Measurements from ENCODE around the gene C10orf90.

Gene C10orf90

DNA sequence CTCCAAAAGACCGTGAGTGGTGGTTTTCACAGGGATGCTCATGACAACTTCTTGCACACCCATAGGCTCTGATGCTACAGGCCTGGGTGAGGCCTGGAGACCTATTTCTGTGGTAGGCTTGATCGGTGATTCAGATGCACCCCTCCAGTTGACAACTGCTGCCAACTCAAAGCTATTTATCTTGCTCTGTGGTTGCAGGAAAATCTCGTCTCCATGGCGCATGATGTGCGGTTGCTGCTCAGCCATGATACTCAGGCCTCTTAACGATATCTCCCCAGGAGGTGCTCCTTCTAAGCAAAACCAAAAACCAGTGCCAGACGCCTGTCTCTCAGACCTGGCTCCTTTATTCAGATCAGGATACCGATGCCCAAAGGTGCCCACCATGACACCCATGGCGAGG is 31.4 kb downstream of the C10orf90 start:
- in situ Hi-C loops (cut with HindIII; ENCODE audit: low sequenced_read_pairs) = no loop called here

DNA sequence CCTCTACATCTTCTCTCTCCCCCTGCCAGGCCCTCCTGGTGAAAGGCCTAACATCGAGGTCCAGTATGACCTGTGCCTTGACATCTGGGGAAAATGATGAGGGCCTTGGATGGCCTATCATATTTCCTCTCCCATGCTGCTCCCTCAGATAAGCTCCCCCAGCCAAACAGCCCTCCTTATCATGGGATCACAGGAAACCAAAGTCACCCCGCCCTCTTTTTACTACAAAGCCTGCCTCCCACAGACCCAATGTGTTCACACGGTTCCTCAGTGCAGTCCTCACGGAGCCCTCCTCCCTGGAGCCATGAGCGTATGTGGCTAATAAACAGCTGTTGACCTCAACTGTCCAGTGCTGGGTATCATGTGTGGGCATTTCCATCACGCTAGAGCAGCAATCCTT is 32.0 kb downstream of the C10orf90 start:
- in situ Hi-C loops (cut with HindIII; ENCODE audit: low sequenced_read_pairs) = no loop called here

DNA sequence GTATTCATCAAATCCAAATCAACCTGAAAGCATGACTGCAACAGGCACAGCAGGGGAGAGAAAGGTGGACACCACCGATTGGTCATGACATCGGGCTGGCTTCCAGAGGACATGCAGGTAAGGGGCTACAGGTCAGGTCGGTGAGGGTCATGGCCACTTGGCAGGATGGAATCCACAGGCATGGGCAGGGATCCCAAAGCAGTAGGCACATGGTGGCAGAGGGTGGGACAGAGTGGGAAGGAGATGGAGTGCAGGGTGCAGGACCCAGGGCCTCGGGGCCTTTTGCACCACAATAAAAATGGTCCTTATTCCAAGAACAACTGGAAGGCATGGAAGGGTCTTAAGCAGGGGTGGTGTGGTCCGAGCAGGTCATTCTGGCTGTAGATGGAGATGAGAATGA is 33.0 kb downstream of the C10orf90 start:
- in situ Hi-C loops (cut with HindIII; ENCODE audit: low sequenced_read_pairs) = no loop called here

DNA sequence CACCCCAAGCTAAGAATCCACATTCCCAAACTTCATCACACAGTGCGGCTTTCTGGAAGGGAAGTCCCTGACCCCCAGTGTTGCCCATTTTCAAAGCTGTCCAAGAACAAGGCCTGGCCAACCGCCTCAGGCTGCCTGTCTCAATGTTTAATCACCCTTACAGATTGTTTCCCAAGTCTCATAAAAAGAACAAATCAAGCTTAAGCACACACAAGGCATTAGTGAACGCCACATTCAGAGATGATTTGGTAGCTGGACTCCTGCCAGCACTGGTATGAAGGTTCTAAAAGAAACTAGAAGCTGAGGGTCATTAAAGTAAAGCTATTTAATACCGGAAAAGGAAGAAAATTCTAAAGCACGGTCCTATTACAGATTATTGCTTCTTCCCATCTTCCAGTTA is 35.6 kb downstream of the C10orf90 start:
- in situ Hi-C loops (cut with HindIII; ENCODE audit: low sequenced_read_pairs) = no loop called here

DNA sequence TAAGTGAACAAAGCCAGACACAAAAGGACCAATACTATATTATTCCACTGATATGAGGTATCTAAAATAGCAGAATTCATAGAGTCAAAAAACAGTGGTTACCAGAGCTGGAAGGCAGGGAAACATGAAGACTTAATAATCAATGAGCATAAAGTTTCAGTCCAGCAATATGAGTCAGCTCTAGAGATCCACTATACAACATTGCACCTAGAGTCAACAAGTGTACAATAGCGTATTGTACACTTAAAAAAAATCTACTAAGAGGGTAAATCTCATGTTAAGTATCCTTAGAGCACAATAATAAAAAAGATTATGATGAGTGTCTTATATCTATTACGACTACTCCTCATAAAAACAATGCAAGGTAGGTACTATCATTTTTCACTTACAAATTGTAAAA is 36.1 kb downstream of the C10orf90 start:
- in situ Hi-C loops (cut with HindIII; ENCODE audit: low sequenced_read_pairs) = no loop called here

DNA sequence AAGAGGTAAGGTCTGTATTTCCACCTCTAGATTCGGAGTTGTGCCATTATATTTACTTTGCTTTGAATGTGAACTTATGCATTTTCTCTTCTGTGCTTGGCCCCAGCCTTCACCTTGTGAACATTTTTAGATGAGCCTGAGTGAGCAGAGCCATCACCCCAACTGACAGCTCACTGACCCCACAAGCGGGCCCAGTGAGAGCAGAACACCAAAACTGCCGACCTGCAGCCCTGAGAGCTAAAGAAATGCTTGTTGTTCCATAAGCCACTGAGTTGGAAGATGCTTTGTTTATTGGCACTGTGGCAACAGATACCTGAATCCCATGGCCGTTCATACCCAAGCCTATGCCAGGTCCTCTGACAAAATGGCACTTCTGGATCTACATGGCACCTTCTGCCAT is 37.8 kb downstream of the C10orf90 start:
- in situ Hi-C loops (cut with HindIII; ENCODE audit: low sequenced_read_pairs) = no loop called here

DNA sequence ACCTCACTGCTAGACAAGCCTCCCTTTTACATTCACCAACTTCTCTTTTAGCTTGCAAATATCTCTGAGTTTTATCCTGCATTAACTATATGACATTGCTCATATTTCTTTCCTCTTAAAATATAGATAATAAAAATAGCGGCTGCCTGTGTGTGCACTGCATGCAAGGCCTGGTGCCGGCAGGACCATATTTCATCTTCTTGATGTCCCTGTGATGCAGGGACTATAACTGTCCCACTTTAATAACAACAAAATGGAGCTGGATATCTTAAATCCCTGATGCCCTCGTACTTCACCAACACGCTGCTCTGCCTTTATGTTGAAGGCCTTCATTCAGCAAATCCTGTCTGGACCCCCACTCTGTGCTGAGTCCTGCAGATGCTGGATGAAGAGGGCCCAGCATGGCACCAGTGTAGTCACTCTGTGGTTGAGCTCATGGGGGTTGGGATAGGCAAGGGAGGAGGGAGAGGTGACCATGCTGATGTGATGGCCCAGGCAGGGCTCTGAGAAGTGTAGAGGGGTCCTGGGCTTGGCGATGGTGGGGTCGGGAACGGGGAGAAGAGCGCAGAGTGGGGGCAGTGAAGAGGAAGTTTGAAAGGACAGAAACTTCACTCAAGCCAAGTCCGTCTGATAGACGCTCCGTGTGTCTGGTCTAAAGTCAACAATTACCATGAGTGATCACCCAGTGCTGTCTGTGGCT is 40.4 kb downstream of the C10orf90 start:
- in situ Hi-C loops (cut with HindIII; ENCODE audit: low sequenced_read_pairs) = no loop called here

DNA sequence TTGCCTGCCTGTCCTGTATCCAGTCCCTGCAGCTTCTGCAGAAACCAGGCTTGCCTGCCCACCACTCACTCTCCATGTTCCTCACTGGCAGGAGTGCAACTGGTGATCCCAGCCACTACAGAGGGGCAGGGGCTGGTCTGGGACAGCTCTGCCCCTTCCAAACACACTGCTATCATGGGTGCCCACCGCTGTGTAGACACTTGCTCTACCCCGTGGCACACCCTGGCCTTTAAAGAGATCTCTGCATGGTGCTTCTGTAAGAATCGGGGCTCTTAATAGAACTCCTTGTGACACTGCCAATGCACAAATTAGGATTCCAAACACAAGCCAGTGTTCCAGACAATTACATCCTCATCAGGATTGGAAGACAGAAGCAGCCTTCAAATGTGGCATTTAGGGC is 41.7 kb downstream of the C10orf90 start:
- in situ Hi-C loops (cut with HindIII; ENCODE audit: low sequenced_read_pairs) = no loop called here

DNA sequence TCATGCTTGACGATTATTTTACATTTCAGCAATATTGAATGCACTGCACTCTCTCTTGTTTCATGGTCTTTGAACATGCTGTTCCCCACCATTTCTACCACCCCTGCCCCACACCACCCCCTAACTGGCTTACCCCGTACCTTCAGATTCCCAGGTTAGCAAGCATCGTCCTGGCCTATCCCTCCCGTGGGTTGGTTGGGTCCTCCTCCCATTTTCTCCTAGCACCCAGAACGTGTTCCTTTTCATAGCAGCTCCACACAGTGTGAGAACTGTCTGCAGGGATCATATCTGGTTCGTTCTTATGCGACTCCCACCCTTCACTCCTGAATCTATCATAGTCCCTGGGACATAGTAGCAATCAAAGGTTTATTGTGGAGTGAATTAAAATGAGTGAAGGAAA is 48.6 kb downstream of the C10orf90 start:
- in situ Hi-C loops (cut with HindIII; ENCODE audit: low sequenced_read_pairs) = no loop called here

DNA sequence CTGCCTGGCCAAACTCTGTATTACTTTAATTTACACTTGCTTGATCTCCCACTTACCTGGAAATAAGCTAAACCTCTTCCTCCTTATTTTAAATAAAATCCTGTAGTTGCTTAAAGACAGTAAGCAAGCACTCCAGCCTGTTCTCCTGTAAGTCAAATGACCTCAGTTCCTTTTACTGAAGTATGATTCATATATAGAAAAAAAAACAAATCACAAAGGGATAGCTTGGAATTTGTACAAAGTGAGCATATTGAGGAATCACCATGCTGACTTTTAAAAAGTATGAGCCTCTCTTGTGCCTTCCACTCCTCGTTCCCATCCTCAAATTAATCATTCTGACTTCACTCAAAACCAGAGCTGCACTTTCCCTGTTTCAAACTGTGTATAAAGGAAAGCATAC is 52.0 kb downstream of the C10orf90 start:
- in situ Hi-C loops (cut with HindIII; ENCODE audit: low sequenced_read_pairs) = no loop called here

DNA sequence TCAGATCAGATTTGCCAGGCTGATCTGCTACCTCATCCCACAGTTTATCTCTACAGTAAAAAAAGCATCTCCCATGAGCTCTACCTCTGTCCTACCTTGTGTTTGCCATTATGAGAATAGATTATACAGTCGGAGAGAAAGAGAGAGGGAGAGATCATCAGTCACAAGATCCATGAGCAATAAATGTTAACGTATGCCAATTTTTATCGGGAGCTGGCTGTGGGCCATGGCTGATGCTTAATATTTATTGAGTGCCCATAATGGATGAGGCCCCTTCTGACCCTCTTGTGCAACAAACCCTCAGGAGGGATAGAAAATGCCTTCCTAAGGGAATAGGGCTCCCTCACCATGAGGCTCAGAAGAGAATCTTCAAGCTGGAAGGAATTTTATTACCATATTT is 52.8 kb downstream of the C10orf90 start:
- in situ Hi-C loops (cut with HindIII; ENCODE audit: low sequenced_read_pairs) = no loop called here

DNA sequence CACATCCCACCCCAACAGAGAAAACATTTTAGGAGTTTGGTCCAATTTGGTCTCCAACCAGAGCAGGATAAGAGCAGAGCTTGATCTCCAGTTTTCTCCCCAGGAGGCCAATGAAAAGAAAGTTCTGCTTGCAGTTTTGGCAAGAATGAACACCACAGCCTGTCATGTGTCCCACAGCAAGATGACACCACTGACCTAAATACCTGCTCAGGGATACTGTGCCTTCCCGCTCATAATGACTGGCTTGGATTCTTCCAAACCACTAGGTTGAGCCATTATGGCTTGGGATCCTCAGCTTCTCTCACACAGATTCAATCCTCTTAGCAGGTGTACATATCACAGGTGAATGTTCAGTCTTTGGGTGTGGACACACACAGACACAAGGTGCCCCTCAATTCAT is 53.3 kb downstream of the C10orf90 start:
- in situ Hi-C loops (cut with HindIII; ENCODE audit: low sequenced_read_pairs) = no loop called here

DNA sequence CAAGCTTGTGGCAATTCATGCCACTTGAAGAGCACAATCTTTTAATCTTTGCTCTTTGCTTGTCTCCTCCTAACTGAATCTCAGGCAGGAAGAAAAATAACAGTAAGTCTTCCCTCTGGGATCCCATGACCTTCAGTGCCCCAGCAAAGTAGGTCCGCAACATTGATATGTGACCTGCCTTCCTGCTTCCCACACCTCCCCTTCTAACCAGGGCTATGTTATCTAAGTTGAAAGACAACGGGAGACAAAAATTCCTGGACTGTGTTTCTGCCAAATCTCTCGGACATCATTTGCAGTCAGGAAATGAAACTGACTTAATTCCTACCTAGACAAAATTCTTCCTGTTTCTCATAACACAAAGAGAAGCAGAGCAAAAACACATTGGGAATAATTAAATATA is 53.8 kb downstream of the C10orf90 start:
- in situ Hi-C loops (cut with HindIII; ENCODE audit: low sequenced_read_pairs) = no loop called here

DNA sequence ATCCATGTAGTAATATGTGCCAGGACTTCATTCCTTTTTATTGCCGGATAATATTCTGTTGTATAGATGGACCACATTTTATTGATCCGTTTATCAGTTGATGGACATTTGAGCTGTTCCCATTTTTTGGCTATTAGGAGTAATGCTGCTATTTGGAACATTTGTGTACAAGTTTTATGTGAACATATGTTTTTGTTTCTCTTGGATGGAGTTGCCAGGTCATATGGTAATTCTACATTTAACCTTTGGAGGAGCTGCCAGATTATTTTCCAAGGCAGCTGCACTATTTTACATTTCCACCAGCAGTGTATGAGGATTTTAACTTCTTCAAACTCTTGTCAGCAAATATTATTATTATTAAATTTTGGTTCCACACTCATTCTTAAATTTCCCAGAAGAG is 59.2 kb downstream of the C10orf90 start:
- in situ Hi-C loops (cut with HindIII; ENCODE audit: low sequenced_read_pairs) = no loop called here

DNA sequence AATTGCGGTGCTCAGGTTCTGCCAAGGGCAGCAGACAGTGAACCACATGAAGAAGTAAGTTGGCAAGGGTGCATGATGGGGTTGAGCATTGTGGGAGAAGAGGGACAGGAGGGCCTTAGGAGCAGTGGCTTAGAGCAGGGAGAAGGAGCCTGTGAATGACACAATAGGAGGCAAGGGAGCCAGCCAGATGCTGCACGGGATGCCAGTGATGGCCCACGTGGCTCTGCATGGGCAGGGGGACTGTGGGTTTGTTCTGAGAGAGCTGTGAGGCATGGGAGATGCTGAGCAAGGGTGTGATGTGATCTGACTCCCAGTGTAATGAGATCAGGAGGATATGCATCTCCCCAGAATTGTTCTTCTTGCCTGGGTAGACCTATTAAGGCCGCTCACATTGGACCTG is 60.9 kb downstream of the C10orf90 start:
- in situ Hi-C loops (cut with HindIII; ENCODE audit: low sequenced_read_pairs) = no loop called here

DNA sequence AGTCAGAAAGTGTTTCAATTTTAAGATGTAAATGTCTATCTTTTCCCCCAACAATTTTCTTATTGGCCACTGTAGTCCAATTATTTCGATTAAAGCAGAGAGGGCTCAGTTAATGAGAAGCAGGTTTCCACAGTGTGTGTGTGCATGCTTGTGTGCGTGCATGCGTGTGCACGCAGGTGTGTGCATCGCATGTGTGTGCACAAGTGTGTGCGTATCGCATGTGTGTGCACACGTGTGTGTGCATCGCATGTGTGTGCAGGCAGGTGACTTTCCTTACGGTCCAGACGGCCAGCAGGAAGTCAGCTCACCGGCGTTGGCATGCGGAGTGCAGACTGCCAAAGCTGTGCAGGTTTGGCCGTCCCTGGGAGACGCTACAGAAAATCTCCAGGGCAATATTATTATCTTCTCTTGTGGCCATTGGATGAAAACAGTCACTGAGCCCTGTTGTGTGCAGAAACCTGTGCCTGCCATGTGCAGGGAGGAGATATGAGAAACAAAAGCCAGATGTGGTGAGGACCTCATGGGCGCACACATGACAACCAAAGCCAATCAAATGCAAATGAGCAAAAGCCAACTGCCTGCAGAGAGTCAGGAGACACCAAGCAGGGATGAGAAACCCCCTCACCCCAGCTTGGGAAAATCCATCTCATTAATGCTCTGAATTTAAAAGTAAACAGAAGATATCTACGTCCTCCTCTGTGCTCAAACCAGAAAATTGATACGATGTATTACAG is 70.4 kb downstream of the C10orf90 start:
- in situ Hi-C loops (cut with HindIII; ENCODE audit: low sequenced_read_pairs) = loop anchor here (5.0 kb wide), 1 partner anchor 47 kb away; no protein-coding TSS in a partner anchor

DNA sequence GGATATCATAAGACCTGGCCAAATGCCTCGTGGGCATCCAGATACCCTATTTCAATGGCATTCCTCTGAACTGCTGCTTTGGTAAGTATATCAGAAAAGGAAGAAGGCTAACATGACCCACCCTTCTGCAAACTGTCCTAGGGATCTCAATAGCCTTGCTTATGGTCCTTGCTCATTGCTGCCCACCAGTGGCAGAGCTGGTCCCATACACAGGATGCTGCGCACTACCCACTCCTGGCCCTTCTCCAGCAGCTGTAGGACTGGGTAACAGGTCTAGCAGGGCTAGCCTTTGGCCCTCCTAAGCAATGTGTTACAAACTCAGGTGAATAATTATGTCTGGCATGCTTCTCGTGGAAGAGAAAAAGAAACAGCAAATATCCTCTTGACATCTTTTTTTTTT is 72.5 kb downstream of the C10orf90 start:
- in situ Hi-C loops (cut with HindIII; ENCODE audit: low sequenced_read_pairs) = no loop called here

DNA sequence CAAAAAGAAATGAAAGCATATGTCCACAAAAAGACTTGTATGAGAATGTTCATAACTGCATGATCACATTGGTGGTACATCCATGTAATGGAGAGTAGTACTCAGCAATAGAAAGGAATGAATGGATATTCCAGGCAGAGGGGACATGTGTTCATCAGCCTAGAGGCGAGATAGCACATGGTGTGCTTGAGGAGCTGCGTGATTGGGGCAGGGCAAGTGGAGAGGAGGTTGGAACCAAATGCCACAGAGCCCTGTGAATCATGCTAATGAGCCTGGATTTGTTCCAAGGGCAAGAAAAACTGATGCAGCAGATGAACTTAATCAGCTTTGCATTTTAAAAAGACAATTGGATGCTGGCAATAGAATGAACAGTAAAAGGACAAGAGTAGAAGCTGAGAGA is 73.3 kb downstream of the C10orf90 start:
- in situ Hi-C loops (cut with HindIII; ENCODE audit: low sequenced_read_pairs) = no loop called here

DNA sequence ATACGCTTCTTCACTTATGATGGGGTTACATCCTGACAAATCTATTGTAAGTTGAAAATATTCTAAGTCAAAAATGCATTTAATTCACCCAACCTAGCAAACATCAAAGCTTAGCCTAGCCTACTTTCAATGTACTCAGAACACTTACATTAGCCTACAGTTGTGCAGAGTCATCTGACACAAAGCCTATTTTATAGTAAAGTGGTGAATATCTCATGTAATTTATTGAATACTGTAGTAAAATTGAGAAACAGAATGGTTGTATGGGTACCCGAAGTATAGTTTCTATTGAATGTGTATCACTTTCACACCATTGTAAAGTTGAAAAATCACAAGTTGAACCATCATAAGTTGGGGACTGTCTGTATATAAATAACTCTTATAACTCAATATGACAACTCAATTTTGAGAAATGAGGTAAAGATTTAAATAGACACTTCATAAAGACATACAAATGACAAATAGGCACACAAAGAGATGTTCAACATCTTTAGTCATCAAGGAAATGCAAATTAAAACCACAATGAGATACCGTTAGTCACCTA is 73.9 kb downstream of the C10orf90 start:
- in situ Hi-C loops (cut with HindIII; ENCODE audit: low sequenced_read_pairs) = no loop called here

DNA sequence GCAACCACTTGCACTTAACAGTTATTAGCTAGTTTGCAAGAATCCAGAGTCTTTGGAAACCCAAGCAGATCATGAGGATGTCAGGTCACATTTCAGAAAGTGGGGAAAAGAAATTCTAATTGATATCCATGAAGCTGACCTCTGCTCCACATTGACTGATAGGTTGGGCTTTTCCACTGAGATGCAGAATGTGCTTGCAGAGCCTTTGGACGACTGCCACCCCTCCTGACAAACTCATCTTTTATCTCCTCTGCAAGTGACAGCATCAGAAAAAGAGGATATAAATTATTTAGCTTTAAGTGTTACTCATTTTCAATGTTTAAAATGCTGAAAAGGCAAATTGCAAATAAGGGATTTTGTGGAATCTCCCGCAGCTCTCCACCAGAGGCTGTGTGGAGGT is 75.3 kb downstream of the C10orf90 start:
- in situ Hi-C loops (cut with HindIII; ENCODE audit: low sequenced_read_pairs) = no loop called here

DNA sequence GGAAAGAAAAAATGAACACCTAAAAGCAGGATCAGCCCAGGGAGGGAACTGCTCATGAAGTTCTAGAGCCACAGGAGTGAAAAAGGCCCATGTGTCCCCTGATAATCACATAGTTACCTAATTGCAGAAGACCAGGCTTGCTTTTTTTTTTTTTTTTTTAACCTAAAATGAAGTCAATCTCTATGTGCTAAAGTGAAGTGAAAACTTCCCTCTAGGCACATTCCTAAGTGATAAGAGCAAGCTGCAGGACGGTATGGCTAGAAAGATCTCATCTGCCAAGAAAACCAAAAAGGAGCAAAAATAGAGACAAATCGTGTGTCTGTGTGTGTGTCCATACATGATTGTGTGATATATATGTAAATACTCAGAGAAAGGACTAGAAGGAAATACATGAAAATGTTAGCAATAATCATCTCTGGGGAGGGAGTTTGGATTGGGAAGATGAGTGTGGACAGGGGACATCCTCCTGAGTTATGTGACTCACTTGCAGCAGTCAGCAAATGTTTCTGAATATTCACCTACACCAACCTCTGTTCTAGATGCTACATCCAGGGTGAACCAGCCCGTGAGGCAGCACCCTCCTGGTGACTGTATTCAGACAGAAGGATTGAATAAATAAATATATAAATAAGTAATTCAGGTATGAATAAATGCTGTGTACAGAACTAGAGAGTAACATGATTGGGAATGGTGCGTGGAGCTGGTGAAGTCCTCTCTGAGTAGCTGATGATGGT is 76.4 kb downstream of the C10orf90 start:
- in situ Hi-C loops (cut with HindIII; ENCODE audit: low sequenced_read_pairs) = no loop called here

DNA sequence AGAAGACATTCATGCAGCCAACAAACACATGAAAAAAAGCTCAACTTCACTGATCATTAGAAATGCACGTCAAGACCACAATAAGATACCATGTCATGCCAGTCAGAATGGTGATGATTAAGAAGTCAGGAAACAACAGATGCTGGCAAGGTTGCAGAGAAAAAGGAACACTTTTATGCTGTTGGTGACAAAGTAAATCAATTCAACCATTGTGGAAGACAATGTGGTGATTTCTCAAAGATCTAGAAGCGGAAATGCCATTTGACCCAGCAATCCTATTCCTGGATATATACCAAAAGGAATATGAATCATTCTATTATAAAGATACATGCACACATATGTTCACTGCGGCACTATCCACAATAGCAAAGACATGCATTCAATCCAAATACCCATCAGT is 77.6 kb downstream of the C10orf90 start:
- in situ Hi-C loops (cut with HindIII; ENCODE audit: low sequenced_read_pairs) = no loop called here
